WTC11 (cell line): ENCODE results near the gene PHLDA3.

Source experiments
- CREB1 ChIP-seq: sonication (generic); formaldehyde crosslinking; IDR thresholded peaks from 2 replicates; pipeline ENCODE4 v1.8.0; 2023; ENCODE audit warnings: mild to moderate bottlenecking, missing genetic modification reagents
- GABPB1 ChIP-seq: sonication (generic); formaldehyde crosslinking; IDR thresholded peaks from 2 replicates; pipeline ENCODE4 v1.8.1; 2023; ENCODE audit warnings: mild to moderate bottlenecking, missing genetic modification reagents
- JAZF1 ChIP-seq: fragments of 250-450 bp; sonication (Bioruptor Pico); IDR thresholded peaks from 2 replicates; pipeline ENCODE4 v1.9.0; 2021; ENCODE audit warnings: moderate library complexity, mild to moderate bottlenecking, inconsistent platforms
- SP1 ChIP-seq: sonication (generic); formaldehyde crosslinking; conservative IDR thresholded peaks from 2 replicates; pipeline ENCODE4 v1.8.1; 2022; ENCODE audit warnings: missing genetic modification reagents
- TF ChIP-seq, protein P1 (sequence below): fragments of 200-600 bp; IDR thresholded peaks from 2 replicates; pipeline ENCODE4 v1.8.0; 2022; ENCODE audit warnings: antibody characterized with exemption
- TF ChIP-seq, protein P2 (sequence below): sonication (generic); formaldehyde crosslinking; IDR thresholded peaks from 2 replicates; pipeline ENCODE4 v1.8.1; 2023; ENCODE audit warnings: mild to moderate bottlenecking, missing genetic modification reagents, moderate library complexity
- TF ChIP-seq, protein P3 (sequence below): sonication (generic); formaldehyde crosslinking; conservative IDR thresholded peaks from 2 replicates; pipeline ENCODE4 v1.8.1; 2023; ENCODE audit warnings: mild to moderate bottlenecking, low read depth, missing genetic modification reagents, moderate library complexity
- TF ChIP-seq, protein P4 (sequence below): sonication (generic); formaldehyde crosslinking; conservative IDR thresholded peaks from 2 replicates; pipeline ENCODE4 v1.8.1; 2022; ENCODE audit warnings: mild to moderate bottlenecking, missing genetic modification reagents
- TF ChIP-seq, protein P5 (sequence below): sonication (generic); formaldehyde crosslinking; IDR thresholded peaks from 2 replicates; pipeline ENCODE4 v1.8.1; 2023; ENCODE audit warnings: mild to moderate bottlenecking, missing genetic modification reagents, borderline replicate concordance

DNA sequence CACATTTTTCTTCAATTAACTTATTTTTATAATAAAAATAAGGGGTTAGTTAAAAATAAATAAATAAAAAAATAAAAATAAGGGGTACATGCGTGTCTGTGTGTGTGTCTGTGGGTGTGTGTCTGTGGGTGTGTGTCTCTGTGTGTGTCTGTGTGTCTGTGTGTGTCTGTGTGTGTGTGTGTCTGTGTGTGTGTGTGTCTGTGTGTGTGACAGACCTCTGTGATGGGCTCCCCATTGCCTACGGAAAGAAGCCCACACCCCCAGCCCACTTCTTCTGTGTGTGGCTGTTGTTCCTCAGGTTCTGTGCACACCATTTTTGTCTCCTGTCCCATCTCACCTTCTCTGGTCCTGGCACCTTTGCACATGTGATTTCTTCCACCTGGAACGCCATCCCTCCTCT lies 9.9 kb downstream of the PHLDA3 start:
- TF ChIP-seq, protein P1, sequence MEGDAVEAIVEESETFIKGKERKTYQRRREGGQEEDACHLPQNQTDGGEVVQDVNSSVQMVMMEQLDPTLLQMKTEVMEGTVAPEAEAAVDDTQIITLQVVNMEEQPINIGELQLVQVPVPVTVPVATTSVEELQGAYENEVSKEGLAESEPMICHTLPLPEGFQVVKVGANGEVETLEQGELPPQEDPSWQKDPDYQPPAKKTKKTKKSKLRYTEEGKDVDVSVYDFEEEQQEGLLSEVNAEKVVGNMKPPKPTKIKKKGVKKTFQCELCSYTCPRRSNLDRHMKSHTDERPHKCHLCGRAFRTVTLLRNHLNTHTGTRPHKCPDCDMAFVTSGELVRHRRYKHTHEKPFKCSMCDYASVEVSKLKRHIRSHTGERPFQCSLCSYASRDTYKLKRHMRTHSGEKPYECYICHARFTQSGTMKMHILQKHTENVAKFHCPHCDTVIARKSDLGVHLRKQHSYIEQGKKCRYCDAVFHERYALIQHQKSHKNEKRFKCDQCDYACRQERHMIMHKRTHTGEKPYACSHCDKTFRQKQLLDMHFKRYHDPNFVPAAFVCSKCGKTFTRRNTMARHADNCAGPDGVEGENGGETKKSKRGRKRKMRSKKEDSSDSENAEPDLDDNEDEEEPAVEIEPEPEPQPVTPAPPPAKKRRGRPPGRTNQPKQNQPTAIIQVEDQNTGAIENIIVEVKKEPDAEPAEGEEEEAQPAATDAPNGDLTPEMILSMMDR = no peak
- TF ChIP-seq CREB1 (CRISPR knock-in tag) = no peak
- TF ChIP-seq, protein P2, sequence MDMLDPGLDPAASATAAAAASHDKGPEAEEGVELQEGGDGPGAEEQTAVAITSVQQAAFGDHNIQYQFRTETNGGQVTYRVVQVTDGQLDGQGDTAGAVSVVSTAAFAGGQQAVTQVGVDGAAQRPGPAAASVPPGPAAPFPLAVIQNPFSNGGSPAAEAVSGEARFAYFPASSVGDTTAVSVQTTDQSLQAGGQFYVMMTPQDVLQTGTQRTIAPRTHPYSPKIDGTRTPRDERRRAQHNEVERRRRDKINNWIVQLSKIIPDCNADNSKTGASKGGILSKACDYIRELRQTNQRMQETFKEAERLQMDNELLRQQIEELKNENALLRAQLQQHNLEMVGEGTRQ (CRISPR knock-in tag) = no peak
- no peak for TF ChIP-seq SP1 (CRISPR knock-in tag)
- TF ChIP-seq, protein P3, sequence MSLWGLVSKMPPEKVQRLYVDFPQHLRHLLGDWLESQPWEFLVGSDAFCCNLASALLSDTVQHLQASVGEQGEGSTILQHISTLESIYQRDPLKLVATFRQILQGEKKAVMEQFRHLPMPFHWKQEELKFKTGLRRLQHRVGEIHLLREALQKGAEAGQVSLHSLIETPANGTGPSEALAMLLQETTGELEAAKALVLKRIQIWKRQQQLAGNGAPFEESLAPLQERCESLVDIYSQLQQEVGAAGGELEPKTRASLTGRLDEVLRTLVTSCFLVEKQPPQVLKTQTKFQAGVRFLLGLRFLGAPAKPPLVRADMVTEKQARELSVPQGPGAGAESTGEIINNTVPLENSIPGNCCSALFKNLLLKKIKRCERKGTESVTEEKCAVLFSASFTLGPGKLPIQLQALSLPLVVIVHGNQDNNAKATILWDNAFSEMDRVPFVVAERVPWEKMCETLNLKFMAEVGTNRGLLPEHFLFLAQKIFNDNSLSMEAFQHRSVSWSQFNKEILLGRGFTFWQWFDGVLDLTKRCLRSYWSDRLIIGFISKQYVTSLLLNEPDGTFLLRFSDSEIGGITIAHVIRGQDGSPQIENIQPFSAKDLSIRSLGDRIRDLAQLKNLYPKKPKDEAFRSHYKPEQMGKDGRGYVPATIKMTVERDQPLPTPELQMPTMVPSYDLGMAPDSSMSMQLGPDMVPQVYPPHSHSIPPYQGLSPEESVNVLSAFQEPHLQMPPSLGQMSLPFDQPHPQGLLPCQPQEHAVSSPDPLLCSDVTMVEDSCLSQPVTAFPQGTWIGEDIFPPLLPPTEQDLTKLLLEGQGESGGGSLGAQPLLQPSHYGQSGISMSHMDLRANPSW (CRISPR knock-in tag) = no peak
- TF ChIP-seq, protein P4, sequence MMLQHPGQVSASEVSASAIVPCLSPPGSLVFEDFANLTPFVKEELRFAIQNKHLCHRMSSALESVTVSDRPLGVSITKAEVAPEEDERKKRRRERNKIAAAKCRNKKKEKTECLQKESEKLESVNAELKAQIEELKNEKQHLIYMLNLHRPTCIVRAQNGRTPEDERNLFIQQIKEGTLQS (CRISPR knock-in tag) = no peak
- TF ChIP-seq, protein P5, sequence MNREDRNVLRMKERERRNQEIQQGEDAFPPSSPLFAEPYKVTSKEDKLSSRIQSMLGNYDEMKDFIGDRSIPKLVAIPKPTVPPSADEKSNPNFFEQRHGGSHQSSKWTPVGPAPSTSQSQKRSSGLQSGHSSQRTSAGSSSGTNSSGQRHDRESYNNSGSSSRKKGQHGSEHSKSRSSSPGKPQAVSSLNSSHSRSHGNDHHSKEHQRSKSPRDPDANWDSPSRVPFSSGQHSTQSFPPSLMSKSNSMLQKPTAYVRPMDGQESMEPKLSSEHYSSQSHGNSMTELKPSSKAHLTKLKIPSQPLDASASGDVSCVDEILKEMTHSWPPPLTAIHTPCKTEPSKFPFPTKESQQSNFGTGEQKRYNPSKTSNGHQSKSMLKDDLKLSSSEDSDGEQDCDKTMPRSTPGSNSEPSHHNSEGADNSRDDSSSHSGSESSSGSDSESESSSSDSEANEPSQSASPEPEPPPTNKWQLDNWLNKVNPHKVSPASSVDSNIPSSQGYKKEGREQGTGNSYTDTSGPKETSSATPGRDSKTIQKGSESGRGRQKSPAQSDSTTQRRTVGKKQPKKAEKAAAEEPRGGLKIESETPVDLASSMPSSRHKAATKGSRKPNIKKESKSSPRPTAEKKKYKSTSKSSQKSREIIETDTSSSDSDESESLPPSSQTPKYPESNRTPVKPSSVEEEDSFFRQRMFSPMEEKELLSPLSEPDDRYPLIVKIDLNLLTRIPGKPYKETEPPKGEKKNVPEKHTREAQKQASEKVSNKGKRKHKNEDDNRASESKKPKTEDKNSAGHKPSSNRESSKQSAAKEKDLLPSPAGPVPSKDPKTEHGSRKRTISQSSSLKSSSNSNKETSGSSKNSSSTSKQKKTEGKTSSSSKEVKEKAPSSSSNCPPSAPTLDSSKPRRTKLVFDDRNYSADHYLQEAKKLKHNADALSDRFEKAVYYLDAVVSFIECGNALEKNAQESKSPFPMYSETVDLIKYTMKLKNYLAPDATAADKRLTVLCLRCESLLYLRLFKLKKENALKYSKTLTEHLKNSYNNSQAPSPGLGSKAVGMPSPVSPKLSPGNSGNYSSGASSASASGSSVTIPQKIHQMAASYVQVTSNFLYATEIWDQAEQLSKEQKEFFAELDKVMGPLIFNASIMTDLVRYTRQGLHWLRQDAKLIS (CRISPR knock-in tag) = no peak
- no peak for TF ChIP-seq JAZF1 (CRISPR knock-in tag)
- TF ChIP-seq GABPB1 (CRISPR knock-in tag) = no peak
